HL-60 (cell line): Measurements from ENCODE around the gene KSR2.

Source experiments
- DNase-seq, 2 experiments: peaks; one replicate each; pipeline ENCODE4 v3.0.0-alpha.2; 2010 to 2020; ENCODE audit warnings: low read depth in 1 of 2, low spot score in 1 of 2
- H3K27ac ChIP-seq: fragments of 250-450 bp; sonication (Bioruptor Pico); replicated peaks from 2 replicates; pipeline ENCODE4 v1.5.1; 2020; ENCODE audit warnings: mild to moderate bottlenecking, moderate library complexity
- H3K27me3 ChIP-seq: fragments of 250-450 bp; sonication (Bioruptor Pico); 2 replicates; pipeline ENCODE4 v1.5.1; 2021; ENCODE audit warnings: mild to moderate bottlenecking, moderate library complexity; ENCODE audit not compliant: insufficient read depth, poor library complexity, severe bottlenecking
- H3K4me3 ChIP-seq: replicated peaks from 2 replicates; pipeline ENCODE4 v1.5.1; 2011; ENCODE audit warnings: mild to moderate bottlenecking, control low read depth, low read length; ENCODE audit not compliant: insufficient read depth
- GABPA ChIP-seq: IDR thresholded peaks from 2 replicates; pipeline ENCODE4 v1.6.1; 2012; ENCODE audit warnings: low read depth
- POLR2AphosphoS5 ChIP-seq: IDR thresholded peaks from 2 replicates; pipeline ENCODE4 v1.6.1; 2012; ENCODE audit warnings: low read depth
- SPI1 ChIP-seq: IDR thresholded peaks from 2 replicates; pipeline ENCODE4 v1.6.1; 2012; ENCODE audit warnings: low read depth, mild to moderate bottlenecking, borderline replicate concordance
- TF ChIP-seq, protein P1 (sequence below): IDR thresholded peaks from one replicate; pipeline ENCODE4 v1.5.1; 2011; ENCODE audit warnings: low read length, control low read depth, inconsistent platforms; ENCODE audit not compliant: insufficient read depth
- TF ChIP-seq, protein P2 (sequence below): IDR thresholded peaks from 2 replicates; pipeline ENCODE4 v1.6.1; 2012; ENCODE audit warnings: low read depth; ENCODE audit not compliant: insufficient replicate concordance

KSR2 gene

GRCh38 chr12:117592588-117593305, 376.0 kb downstream of the KSR2 start:
- no peak overlapping the region for H3K4me3 ChIP-seq
- H3K27me3 ChIP-seq = no peaks in the 10 kb centered on the region
- no peak overlapping the region for H3K27ac ChIP-seq
- TF ChIP-seq, protein P1, sequence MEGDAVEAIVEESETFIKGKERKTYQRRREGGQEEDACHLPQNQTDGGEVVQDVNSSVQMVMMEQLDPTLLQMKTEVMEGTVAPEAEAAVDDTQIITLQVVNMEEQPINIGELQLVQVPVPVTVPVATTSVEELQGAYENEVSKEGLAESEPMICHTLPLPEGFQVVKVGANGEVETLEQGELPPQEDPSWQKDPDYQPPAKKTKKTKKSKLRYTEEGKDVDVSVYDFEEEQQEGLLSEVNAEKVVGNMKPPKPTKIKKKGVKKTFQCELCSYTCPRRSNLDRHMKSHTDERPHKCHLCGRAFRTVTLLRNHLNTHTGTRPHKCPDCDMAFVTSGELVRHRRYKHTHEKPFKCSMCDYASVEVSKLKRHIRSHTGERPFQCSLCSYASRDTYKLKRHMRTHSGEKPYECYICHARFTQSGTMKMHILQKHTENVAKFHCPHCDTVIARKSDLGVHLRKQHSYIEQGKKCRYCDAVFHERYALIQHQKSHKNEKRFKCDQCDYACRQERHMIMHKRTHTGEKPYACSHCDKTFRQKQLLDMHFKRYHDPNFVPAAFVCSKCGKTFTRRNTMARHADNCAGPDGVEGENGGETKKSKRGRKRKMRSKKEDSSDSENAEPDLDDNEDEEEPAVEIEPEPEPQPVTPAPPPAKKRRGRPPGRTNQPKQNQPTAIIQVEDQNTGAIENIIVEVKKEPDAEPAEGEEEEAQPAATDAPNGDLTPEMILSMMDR = no peak
- no peak for TF ChIP-seq POLR2AphosphoS5
- TF ChIP-seq, protein P2, sequence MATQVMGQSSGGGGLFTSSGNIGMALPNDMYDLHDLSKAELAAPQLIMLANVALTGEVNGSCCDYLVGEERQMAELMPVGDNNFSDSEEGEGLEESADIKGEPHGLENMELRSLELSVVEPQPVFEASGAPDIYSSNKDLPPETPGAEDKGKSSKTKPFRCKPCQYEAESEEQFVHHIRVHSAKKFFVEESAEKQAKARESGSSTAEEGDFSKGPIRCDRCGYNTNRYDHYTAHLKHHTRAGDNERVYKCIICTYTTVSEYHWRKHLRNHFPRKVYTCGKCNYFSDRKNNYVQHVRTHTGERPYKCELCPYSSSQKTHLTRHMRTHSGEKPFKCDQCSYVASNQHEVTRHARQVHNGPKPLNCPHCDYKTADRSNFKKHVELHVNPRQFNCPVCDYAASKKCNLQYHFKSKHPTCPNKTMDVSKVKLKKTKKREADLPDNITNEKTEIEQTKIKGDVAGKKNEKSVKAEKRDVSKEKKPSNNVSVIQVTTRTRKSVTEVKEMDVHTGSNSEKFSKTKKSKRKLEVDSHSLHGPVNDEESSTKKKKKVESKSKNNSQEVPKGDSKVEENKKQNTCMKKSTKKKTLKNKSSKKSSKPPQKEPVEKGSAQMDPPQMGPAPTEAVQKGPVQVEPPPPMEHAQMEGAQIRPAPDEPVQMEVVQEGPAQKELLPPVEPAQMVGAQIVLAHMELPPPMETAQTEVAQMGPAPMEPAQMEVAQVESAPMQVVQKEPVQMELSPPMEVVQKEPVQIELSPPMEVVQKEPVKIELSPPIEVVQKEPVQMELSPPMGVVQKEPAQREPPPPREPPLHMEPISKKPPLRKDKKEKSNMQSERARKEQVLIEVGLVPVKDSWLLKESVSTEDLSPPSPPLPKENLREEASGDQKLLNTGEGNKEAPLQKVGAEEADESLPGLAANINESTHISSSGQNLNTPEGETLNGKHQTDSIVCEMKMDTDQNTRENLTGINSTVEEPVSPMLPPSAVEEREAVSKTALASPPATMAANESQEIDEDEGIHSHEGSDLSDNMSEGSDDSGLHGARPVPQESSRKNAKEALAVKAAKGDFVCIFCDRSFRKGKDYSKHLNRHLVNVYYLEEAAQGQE = no peak
- no peak for TF ChIP-seq SPI1
- no peak for DNase-seq

- TF ChIP-seq, protein P2 = no peak
- TF ChIP-seq SPI1 (no peak), GABPA (no peak), POLR2AphosphoS5 (no peak)
- TF ChIP-seq, protein P1 = no peak
- H3K27ac ChIP-seq = no peak overlapping the region
These were observed 377.8 kb downstream of the KSR2 start for GRCh38 chr12:117590999-117591398.

GRCh38 chr12:117590386-117590785, 378.4 kb downstream of the KSR2 start:
- H3K27ac ChIP-seq = no peak overlapping the region
- H3K27me3 ChIP-seq = no peaks in the 10 kb centered on the region
- no peak overlapping the region for H3K4me3 ChIP-seq
- no peak for DNase-seq
- TF ChIP-seq POLR2AphosphoS5 = no peak
- no peak for TF ChIP-seq GABPA
- TF ChIP-seq, protein P2 = no peak
- TF ChIP-seq SPI1 = no peak
- TF ChIP-seq, protein P1 = no peak

More at GRCh38 chr12:117590999-117591398, 377.8 kb downstream of the KSR2 start:
- no peak overlapping the region for H3K4me3 ChIP-seq
- H3K27me3 ChIP-seq = no peaks in the 10 kb centered on the region
- DNase-seq = no peak
